Small intestine (tissue), 7 donors: ENCODE results near the gene TUBB2A. TPM values are rescaled to one million over a fixed set of nuclear protein-coding genes. Genes with fewer than 3 reads are reported as not detected.
"Not testable (repeated sequence)": the region's sequence is repeated elsewhere in the genome, so short reads cannot be mapped to it uniquely, and the experiment has no call there.

Experiments
- DNase-seq, 2 donors: peaks; one replicate each; pipeline versions ENCODE4 v3.0.0 to v3.0.0-alpha.2; 2013
- FAIRE-seq: peaks from 2 replicates; lab custom pipeline; 2012; peaks lifted over from hg19 to GRCh38; lab: Jason Lieb, UNC
- H3K27ac ChIP-seq, 3 donors: one replicate each; pipeline ENCODE4 v1.5.1; 2013; ENCODE audit warnings: low read length in 2 of 3, mild to moderate bottlenecking in 2 of 3, control low read depth in 1 of 3, inconsistent platforms in 1 of 3, low read depth in 1 of 3, moderate library complexity in 1 of 3
- H3K27me3 ChIP-seq, 3 donors: one replicate each; pipeline ENCODE4 v1.6.1; 2013; ENCODE audit warnings: low read length in 3 of 3, inconsistent platforms in 1 of 3; ENCODE audit not compliant: control insufficient read depth in 3 of 3, insufficient read depth in 3 of 3
- H3K36me3 ChIP-seq, 3 donors: one replicate each; pipeline ENCODE4 v1.6.1; 2013; ENCODE audit warnings: low read length in 3 of 3, inconsistent platforms in 1 of 3, low read depth in 1 of 3, mild to moderate bottlenecking in 1 of 3, moderate library complexity in 1 of 3; ENCODE audit not compliant: control insufficient read depth in 3 of 3, insufficient read depth in 2 of 3
- H3K4me1 ChIP-seq, 3 donors: one replicate each; pipeline ENCODE4 v1.6.1; 2013; ENCODE audit warnings: low read length in 2 of 3, inconsistent platforms in 1 of 3, low read depth in 1 of 3, mild to moderate bottlenecking in 1 of 3, moderate library complexity in 1 of 3; ENCODE audit not compliant: control insufficient read depth in 3 of 3, insufficient read depth in 2 of 3
- H3K4me3 ChIP-seq, 3 donors: one replicate each; pipeline ENCODE4 v1.5.1; 2013; ENCODE audit warnings: low read length in 3 of 3, control low read depth in 1 of 3, inconsistent platforms in 1 of 3, low read depth in 1 of 3, mild to moderate bottlenecking in 1 of 3, moderate library complexity in 1 of 3
- H3K9me3 ChIP-seq, 2 donors: one replicate each; pipeline ENCODE4 v1.6.1; 2013; ENCODE audit warnings: low read depth in 1 of 2, low read length in 1 of 2; ENCODE audit not compliant: control insufficient read depth in 2 of 2, insufficient read depth in 1 of 2
- WGBS, 3 donors: extraction: QIAGEN DNeasy Blood & Tissue Kit; methylation state at CpG; one replicate each; pipeline ENCODE4 v1.1.7; 2013; 5-methylcytosine and 5-hydroxymethylcytosine counted together
- polyA plus RNA-seq, 4 donors: library from polyadenylated mRNA; stranded (reverse) in 3 of 4; unstranded in 1 of 4; fragments of 200-250 nt in 3 of 4; fragments of 120-200 nt in 1 of 4; gene quantifications; one replicate each; pipeline versions ENCODE4 v1.2.1 to v1.2.3, GENCODE V29; 2013
- donor health status: healthy with polysubstance abuse.
- donor health status: control.
- donor health status: control.
- donor health status: Bipolar disorder and iron deficiency.
- donor health status: healthy.

TUBB2A gene
- polyA plus RNA-seq, 4 donors: 39.7 to 97.1 (median 67.0) TPM

DNA sequence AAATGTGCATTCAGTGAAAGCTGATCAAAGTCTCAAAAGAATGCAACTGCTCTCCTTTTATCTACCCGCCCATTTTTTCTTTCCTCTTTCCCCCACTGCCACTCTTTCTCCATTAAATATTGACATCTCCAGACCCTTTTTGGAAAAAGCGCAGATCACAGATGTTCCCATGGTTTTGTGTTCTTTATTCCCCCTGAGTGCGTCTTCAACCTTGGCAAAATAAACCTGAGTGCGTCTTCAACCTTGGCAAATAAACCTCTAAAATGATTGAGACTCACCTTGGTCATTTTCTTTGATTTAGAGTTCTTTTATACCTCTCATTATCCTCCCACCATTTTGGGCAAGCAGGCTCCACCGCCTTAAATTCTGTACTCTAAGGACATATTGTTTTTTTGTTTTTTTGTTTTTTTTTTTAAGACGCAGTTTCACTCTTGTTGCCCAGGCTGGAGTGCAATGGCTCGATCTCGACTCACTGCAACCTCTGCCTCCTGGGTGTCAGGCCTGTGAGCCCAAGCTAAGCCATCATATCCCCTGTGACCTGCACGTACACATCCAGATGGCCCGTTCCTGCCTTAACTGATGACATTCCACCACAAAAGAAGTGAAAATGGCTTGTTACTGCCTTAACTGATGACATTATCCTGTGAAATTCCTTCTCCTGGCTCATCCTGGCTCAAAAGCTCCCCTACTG is 9.3 kb upstream of the TUBB2A start:
- not testable (repeated sequence) for H3K4me3 ChIP-seq, H3K27me3 ChIP-seq, H3K27ac ChIP-seq, DNase-seq, H3K9me3 ChIP-seq, FAIRE-seq, H3K36me3 ChIP-seq
- 88 to 93% (median 92%) methylated on average over 10 of the region's 10 CpGs for WGBS, 3 donors
- H3K4me1 ChIP-seq: peaks cover 0 to 11% (median 0%) of the 10 kb centered on the region in 3 donors

DNA sequence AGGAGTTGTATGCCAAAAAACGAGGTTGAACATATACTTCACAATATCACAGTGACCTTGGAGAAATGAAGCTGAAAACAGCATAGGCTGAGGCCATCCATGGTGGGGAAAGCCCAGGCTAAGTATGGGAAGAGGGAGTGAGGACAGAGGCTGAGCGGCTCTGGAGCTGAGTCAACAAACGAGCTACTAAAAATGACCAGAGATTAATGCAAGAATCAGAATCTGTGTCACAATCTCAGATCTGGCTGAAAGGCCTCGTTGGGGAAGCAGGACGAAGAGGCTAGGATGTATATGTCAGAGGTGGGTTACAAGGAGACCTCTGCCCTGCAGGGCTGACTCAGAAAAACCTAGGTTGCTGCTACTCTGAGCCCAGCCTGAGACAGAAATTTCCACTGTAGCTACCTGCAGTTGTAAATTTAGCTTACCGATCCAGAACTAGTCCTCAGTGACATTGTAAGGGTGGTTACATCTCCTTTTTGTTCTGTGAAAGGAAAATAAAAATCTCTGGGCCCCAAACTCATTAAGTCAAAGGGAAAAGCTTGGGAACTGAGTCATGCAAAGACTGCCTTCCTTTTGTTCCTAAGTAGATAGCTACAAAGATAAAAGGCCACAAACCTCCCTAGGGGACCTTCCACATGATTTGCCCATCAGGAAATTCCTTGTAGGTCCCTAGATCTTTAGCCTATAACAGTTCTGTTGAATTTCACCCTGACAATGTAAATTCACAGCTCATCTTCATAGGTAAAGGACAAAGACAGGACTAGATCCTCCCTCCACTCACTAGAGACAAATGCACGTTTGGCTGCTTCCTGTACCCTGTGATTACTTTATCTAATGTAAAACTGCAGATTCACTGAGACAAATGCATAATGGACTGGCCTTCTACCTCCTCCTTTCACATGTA is 8.5 kb upstream of the TUBB2A start:
- 73 to 77% (median 77%) methylated on average over 7 of the region's 7 CpGs for WGBS, 3 donors
- Histone ChIP-seq H3K27me3 (no peaks in the 10 kb centered on the region), H3K36me3 (no peaks in the 10 kb centered on the region), H3K27ac (no peak overlapping the region), H3K9me3 (no peaks in the 10 kb centered on the region), H3K4me1 (peaks cover 0 to 17% (median 0%) of the 10 kb centered on the region in 3 donors), H3K4me3 (no peak overlapping the region)
- DNase-seq: no peak
- no peak for FAIRE-seq

- H3K9me3 ChIP-seq: no peaks in the 10 kb centered on the region
- H3K4me3 ChIP-seq: no peak overlapping the region
- FAIRE-seq: no peak
- H3K27me3 ChIP-seq: no peaks in the 10 kb centered on the region
- WGBS, 3 donors: 93 to 96% (median 94%) methylated on average over 6 of the region's 6 CpGs
- H3K36me3 ChIP-seq: peaks cover 0 to 2% (median 0%) of the 10 kb centered on the region in 3 donors
- H3K4me1 ChIP-seq: peaks cover 0 to 30% (median 0%) of the 10 kb centered on the region in 3 donors
- no peak for DNase-seq
- H3K27ac ChIP-seq: no peak overlapping the region
Measured at GRCh38 chr6:3164388-3164787, 7.0 kb upstream of the TUBB2A start.

GRCh38 chr6:3163248-3163594 is 5.9 kb upstream of the TUBB2A start:
- H3K4me3 ChIP-seq: peak overlapping the region; percentile 30 to 78 (median 54)
- no peaks in the 10 kb centered on the region for H3K9me3 ChIP-seq
- 9 to 18% (median 10%) methylated on average over 13 of the region's 13 CpGs for WGBS, 3 donors
- FAIRE-seq (no peak), DNase-seq (no peak)
- peak overlapping the region; percentile 48 to 96 (median 95) for H3K27ac ChIP-seq
- peaks cover 0 to 40% (median 0%) of the 10 kb centered on the region in 3 donors for H3K4me1 ChIP-seq
- no peaks in the 10 kb centered on the region for H3K27me3 ChIP-seq
- H3K36me3 ChIP-seq: peaks cover 0 to 2% (median 0%) of the 10 kb centered on the region in 3 donors

DNA sequence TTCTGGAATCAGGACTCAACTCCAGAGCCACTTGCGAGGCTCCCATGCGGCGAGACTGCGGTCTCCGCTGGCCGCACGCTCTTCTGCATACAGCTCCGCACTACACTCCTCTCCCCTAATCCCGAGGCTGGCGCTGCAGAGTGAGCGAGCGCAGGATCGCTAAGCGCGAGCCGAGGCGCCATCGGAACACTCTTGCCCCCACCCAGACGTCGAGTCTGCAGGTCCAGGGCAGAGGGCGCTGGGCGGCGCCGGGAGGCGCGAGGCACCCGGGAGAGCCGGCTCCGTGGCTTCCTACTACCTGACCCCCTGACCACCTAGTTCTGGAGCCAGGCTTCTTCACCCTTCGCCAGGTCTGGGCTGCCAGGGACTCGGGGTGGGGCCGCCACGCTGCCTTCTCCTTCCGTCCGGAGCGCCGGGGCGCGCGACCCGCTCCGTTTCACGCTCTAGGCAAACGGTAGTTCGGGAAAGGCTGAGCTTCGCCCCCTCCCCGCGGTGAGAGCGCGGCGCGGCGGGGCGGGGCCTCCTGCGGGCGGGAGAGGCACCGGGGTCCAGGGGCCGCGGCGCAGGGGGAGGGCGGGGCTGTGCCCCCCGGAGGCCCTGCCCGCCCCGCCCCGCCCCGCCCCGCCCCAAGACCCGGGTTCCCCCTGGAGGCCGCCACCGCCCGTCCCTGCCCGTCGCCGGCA is 5.4 kb upstream of the TUBB2A start:
- WGBS, 3 donors: 0 to 1% (median 1%) methylated on average over 47 to 74 of the region's 74 CpGs
- no peaks in the 10 kb centered on the region for H3K9me3 ChIP-seq
- peak; percentile 90 to 95 for DNase-seq
- H3K27me3 ChIP-seq: no peaks in the 10 kb centered on the region
- H3K4me1 ChIP-seq: peaks cover 0 to 40% (median 0%) of the 10 kb centered on the region in 3 donors
- FAIRE-seq: no peak
- peak overlapping the region; percentile 95 to 96 (median 96) for H3K27ac ChIP-seq
- H3K36me3 ChIP-seq: peaks cover 0 to 2% (median 0%) of the 10 kb centered on the region in 3 donors
- H3K4me3 ChIP-seq: peak overlapping the region; percentile 54 to 78 (median 64)

DNA sequence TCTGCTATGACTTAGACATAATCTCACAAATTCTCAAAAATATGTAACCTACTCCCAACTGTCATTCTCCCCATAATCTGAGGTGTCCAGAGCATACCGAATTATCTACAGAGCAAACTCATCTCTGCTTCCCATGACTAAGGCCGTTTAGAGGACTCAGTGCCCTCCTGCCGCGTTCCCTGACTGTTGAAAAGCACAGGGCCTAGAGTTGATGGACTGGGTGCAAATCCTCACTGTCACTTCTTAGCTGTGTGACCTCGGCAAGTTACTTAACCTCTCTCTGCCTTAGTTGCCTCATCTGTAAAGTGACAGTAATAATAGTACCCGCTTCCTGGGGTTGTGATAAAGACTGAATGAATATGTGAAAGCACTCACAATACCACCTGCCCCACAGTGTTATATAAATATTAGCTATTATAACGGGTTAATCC is 4.7 kb upstream of the TUBB2A start:
- Histone ChIP-seq H3K4me3 (peak overlapping the region in 2 of 3 donors; percentile 54 to 64), H3K27ac (peak overlapping the region; percentile 95 to 96 (median 96)), H3K4me1 (peaks cover 0 to 40% (median 0%) of the 10 kb centered on the region in 3 donors), H3K9me3 (no peaks in the 10 kb centered on the region), H3K36me3 (peaks cover 0 to 2% (median 0%) of the 10 kb centered on the region in 3 donors), H3K27me3 (no peaks in the 10 kb centered on the region)
- DNase-seq: no peak
- WGBS, 3 donors: 27 to 51% (median 29%) methylated on average over 6 to 7 of the region's 7 CpGs
- no peak for FAIRE-seq

- Histone ChIP-seq H3K27ac (peak overlapping the region; percentile 94 to 98 (median 95)), H3K27me3 (no peaks in the 10 kb centered on the region)
- FAIRE-seq: no peak
Measured at GRCh38 chr6:3159805-3160781, 2.7 kb upstream of the TUBB2A start.

More at GRCh38 chr6:3159805-3160781, 2.7 kb upstream of the TUBB2A start:
- Histone ChIP-seq H3K36me3 (peaks cover 0 to 8% (median 0%) of the 10 kb centered on the region in 3 donors), H3K4me3 (peak overlapping the region in 1 of 3 donors; percentile 6), H3K4me1 (peaks cover 0 to 45% (median 0%) of the 10 kb centered on the region in 3 donors), H3K9me3 (no peaks in the 10 kb centered on the region)
- 15 to 50% (median 28%) methylated on average over 31 of the region's 31 CpGs for WGBS, 3 donors
- peak; percentile 95 to 99 for DNase-seq
